Vagina (tissue), 2 donors: ENCODE measurements around the gene BMAL1.

Experiments used
- CTCF ChIP-seq, 3 experiments: fragments of 450-650 bp in 2 of 3; fragments of 200-600 bp in 1 of 3; sonication (generic) in 1 of 3; IDR thresholded peaks; one replicate each; pipeline ENCODE4 v1.5.1; 2017 to 2019; ENCODE audit warnings: antibody characterized with exemption in 3 of 3, mild to moderate bottlenecking in 2 of 3, moderate library complexity in 2 of 3
- POLR2A ChIP-seq, 2 donors: fragments of 450-650 bp; IDR thresholded peaks; one replicate each; pipeline ENCODE4 v1.6.1; 2017; ENCODE audit warnings: antibody characterized with exemption in 2 of 2, mild to moderate bottlenecking in 2 of 2, moderate library complexity in 2 of 2

GRCh38 chr11:13269775-13270174, 7.8 kb upstream of the BMAL1 start:
- no peak for TF ChIP-seq CTCF (IDR thresholded peaks at IDR 0.05)
- no peak for TF ChIP-seq POLR2A (IDR thresholded peaks at IDR 0.05)
